ENCODE results near the gene GPR157. TPM values are rescaled to one million over a fixed set of nuclear protein-coding genes. Genes with fewer than 3 reads are reported as not detected.
A peak's percentile ranks its signal among the peaks of the same experiment; 100 is the strongest.

The GPR157 gene
- total RNA-seq, 4 donors from 2014 or later: 2.8 to 10.5 (median 6.2) TPM

DNA sequence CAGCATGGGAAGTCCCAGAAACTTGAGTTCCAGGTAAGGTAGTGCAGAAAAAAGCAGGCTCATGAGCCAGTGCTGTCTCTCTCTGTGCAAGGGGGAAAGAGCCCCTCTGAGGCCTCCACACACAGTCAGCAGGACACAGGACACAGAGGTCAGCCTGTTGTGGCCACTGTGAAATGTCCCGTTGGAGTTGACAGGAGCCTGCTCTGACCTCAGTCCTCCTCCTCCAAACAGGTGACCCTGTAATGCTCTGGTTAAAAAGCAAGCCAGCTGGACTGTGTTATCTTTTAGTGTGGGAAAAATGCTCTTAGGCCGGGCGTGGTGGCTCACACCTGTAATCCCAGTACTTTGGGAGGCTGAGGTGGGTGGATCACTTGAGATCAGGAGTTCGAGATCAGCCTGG is 24.2 kb upstream of the GPR157 start:
- H3K27ac ChIP-seq: peak overlapping the region in 2 of 4 donors; percentile 88 to 89
- 86 to 88% methylated on average over 4 of the region's 4 CpGs for WGBS, 2 donors

DNA sequence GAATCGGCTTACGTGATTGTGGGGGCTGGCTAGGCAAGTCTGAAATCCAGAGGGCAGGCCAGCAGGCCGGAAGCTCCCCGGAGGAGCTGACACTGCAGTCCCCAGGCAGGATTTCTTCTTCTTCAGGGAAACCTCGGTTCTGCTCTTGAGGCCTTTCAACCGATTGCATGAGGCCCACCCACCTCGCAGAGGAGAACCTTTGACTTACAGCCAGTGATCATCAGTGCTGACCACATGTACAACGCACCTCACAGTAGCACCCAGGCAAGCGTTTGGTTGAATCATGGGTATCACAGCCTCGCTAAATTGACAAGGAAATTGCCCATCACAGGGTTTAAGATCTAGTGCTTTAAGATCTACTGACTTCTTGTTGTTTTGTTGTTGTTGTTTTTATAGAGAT is 23.6 kb upstream of the GPR157 start:
- Histone ChIP-seq H3K4me3 (no peak overlapping the region), H3K4me1 (peaks cover 0 to 57% (median 13%) of the 10 kb centered on the region in 4 donors), H3K27ac (peak overlapping the region in 3 of 4 donors; percentile 56 to 89 (median 88)), H3K36me3 (no peaks in the 10 kb centered on the region), H3K27me3 (no peaks in the 10 kb centered on the region), H3K9me3 (no peaks in the 10 kb centered on the region)
- TF ChIP-seq, protein P1, sequence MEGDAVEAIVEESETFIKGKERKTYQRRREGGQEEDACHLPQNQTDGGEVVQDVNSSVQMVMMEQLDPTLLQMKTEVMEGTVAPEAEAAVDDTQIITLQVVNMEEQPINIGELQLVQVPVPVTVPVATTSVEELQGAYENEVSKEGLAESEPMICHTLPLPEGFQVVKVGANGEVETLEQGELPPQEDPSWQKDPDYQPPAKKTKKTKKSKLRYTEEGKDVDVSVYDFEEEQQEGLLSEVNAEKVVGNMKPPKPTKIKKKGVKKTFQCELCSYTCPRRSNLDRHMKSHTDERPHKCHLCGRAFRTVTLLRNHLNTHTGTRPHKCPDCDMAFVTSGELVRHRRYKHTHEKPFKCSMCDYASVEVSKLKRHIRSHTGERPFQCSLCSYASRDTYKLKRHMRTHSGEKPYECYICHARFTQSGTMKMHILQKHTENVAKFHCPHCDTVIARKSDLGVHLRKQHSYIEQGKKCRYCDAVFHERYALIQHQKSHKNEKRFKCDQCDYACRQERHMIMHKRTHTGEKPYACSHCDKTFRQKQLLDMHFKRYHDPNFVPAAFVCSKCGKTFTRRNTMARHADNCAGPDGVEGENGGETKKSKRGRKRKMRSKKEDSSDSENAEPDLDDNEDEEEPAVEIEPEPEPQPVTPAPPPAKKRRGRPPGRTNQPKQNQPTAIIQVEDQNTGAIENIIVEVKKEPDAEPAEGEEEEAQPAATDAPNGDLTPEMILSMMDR (IDR thresholded peaks at IDR 0.05): no peak
- TF ChIP-seq POLR2A (IDR thresholded peaks at IDR 0.05): no peak
- no peak for TF ChIP-seq EP300 (IDR thresholded peaks at IDR 0.05)
- no peak for DNase-seq (ENCODE audit: low spot score in 2 of 2)
- 59 to 67% methylated on average over 10 of the region's 10 CpGs for WGBS, 2 donors

More for the DNA sequence above, 24.2 kb upstream of the GPR157 start:
- Histone ChIP-seq H3K36me3 (no peaks in the 10 kb centered on the region), H3K27me3 (no peaks in the 10 kb centered on the region), H3K4me3 (no peak overlapping the region), H3K4me1 (peaks cover 0 to 57% (median 13%) of the 10 kb centered on the region in 4 donors), H3K9me3 (no peaks in the 10 kb centered on the region)
- no peak for DNase-seq (ENCODE audit: low spot score in 2 of 2)
- TF ChIP-seq, protein P1 (IDR thresholded peaks at IDR 0.05): no peak
- TF ChIP-seq POLR2A (IDR thresholded peaks at IDR 0.05) (no peak), EP300 (IDR thresholded peaks at IDR 0.05) (no peak)

DNA sequence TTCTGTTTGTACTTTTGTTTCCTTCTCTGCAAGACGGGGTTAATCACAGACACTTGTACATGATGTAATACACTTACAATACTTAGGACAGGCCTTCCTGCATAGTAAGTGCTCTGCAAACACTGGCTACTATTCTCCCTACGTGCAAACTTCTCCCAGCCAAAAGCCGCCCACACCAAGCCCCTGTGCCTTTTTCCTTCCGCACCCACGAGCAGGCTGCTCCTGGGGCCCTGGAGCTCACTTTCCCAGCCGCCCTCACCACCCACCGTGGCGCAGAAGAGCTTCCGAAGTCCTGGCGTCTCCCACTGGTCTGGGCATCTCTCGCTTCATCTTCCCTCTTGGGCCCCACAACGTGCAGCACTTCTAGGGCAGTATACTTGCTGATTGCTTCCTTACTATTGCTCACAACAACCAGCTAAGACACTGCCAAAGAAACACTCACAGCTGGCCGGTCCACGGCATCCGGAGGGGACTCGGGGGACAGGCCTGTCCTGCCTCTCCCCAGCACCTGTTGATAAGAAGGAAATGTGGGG is 22.5 kb upstream of the GPR157 start:
- H3K27ac ChIP-seq: peak overlapping the region; percentile 0 to 89 (median 64)
- no peak for DNase-seq (ENCODE audit: low spot score in 2 of 2)
- H3K36me3 ChIP-seq: no peaks in the 10 kb centered on the region
- no peaks in the 10 kb centered on the region for H3K27me3 ChIP-seq
- WGBS, 2 donors: 30 to 33% methylated on average over 16 of the region's 16 CpGs
- TF ChIP-seq, protein P1 (IDR thresholded peaks at IDR 0.05): no peak
- TF ChIP-seq EP300 (IDR thresholded peaks at IDR 0.05): peak in 1 of 2 donors; percentile 2
- H3K4me1 ChIP-seq: peaks cover 0 to 57% (median 13%) of the 10 kb centered on the region in 4 donors
- no peaks in the 10 kb centered on the region for H3K9me3 ChIP-seq
- H3K4me3 ChIP-seq: peak overlapping the region in 1 of 4 donors; percentile 8

DNA sequence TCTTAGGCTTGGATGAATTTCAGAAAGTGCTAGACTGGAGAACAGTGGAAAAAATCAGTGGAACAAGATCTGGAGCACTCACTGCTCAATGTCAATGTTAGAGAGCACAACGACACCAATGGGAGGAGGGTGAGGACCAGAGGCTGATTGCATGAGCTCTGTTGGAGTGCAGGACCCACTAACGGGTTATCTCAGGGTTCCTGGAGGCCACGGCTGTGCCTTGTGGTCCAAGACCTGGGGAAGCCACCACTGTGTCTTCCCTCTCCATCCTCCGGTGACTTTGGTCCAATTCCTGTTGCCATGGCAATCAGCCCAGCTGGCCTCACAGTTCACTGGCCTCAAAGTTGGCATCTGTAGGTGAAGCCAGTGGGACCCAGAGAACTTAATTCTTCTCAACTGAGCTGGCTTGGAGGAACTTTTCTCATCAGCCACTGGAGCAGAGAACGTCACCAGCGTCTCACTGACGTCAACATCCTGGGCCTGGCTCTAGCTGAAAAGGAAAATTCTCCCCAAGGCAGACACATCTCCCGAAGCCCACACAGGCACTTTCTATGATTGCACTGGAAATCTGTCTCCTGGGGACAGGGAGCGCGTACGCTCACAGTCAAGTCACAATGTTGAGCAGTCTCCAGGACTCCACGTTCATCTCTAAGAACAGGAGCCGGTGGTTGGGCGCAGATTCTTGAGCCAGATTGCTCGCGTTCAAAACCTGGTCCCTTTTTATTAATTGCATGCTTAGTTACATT is 21.9 kb upstream of the GPR157 start:
- Histone ChIP-seq H3K36me3 (no peaks in the 10 kb centered on the region), H3K27me3 (no peaks in the 10 kb centered on the region), H3K27ac (peak overlapping the region; percentile 39 to 89 (median 79)), H3K4me1 (peaks cover 0 to 57% (median 13%) of the 10 kb centered on the region in 4 donors), H3K4me3 (peak overlapping the region in 1 of 4 donors; percentile 8), H3K9me3 (no peaks in the 10 kb centered on the region)
- TF ChIP-seq POLR2A (IDR thresholded peaks at IDR 0.05) (no peak), EP300 (IDR thresholded peaks at IDR 0.05) (peak; percentile 19 to 66)
- WGBS, 2 donors: 43 to 53% methylated on average over 16 of the region's 16 CpGs
- peak; percentile 37 to 40 for DNase-seq (ENCODE audit: low spot score in 2 of 2)

DNA sequence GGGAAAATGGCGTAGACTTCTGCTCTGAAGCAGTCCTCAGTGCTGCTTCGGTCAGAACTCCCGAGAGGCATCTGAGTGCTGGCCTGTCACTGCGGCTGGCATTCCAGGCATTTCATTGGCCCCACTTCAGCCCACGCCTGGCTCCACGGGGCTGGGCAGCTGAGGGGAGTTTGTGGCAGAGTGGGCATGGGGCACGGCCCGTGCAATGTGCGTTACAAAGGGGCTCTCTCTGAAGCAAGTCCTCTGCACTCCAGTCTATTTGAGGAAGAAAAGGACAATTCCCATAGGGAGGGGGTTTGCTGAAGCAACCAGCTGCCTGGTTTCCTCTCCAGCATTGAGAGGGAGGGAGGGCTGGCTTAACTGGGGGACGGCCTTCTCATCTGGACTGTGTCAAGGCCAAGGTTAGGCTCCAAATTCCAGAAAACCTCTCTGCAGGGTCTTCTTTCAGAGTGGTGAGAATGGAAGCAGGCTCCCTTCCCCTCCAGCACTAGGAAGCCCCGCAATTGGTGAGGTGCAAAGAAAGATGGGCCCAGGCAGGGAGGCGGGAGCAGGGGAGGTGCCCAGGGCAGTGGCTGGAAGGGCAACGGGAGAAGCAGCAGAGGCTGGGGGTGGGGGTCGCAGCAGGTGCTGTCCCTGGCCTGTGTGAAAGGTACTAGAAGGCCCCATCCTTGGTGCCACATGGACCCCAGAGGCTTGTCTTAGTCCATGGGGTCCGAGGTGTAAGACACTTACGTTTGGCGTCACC is 21.1 kb upstream of the GPR157 start:
- Histone ChIP-seq H3K27me3 (no peaks in the 10 kb centered on the region), H3K4me1 (peaks cover 0 to 57% (median 13%) of the 10 kb centered on the region in 4 donors), H3K27ac (peak overlapping the region; percentile 39 to 89 (median 79)), H3K4me3 (no peak overlapping the region), H3K9me3 (no peaks in the 10 kb centered on the region), H3K36me3 (no peaks in the 10 kb centered on the region)
- TF ChIP-seq, protein P1 (IDR thresholded peaks at IDR 0.05): no peak
- peak in 1 of 2 donors; percentile 18 for TF ChIP-seq POLR2A (IDR thresholded peaks at IDR 0.05)
- TF ChIP-seq EP300 (IDR thresholded peaks at IDR 0.05): peak in 1 of 2 donors; percentile 72
- DNase-seq (ENCODE audit: low spot score in 2 of 2): no peak
- 45 to 48% methylated on average over 16 to 17 of the region's 17 CpGs for WGBS, 2 donors
